ENCODE data around the gene SPEM1.

The SPEM1 gene

GRCh38 chr17:7435676-7436555 lies 15.8 kb downstream of the SPEM1 start:
- peak overlapping the region; percentile 45 for H3K4me3 ChIP-seq (ENCODE audit: control insufficient read depth, low read depth, low read length)
- TF ChIP-seq, protein P1, sequence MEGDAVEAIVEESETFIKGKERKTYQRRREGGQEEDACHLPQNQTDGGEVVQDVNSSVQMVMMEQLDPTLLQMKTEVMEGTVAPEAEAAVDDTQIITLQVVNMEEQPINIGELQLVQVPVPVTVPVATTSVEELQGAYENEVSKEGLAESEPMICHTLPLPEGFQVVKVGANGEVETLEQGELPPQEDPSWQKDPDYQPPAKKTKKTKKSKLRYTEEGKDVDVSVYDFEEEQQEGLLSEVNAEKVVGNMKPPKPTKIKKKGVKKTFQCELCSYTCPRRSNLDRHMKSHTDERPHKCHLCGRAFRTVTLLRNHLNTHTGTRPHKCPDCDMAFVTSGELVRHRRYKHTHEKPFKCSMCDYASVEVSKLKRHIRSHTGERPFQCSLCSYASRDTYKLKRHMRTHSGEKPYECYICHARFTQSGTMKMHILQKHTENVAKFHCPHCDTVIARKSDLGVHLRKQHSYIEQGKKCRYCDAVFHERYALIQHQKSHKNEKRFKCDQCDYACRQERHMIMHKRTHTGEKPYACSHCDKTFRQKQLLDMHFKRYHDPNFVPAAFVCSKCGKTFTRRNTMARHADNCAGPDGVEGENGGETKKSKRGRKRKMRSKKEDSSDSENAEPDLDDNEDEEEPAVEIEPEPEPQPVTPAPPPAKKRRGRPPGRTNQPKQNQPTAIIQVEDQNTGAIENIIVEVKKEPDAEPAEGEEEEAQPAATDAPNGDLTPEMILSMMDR (IDR thresholded peaks at IDR 0.05; ENCODE audit: control insufficient read depth, insufficient read depth, low read depth, low read length, missing control alignments): no peak
- no peak for DNase-seq (ENCODE audit: low read depth)

DNA sequence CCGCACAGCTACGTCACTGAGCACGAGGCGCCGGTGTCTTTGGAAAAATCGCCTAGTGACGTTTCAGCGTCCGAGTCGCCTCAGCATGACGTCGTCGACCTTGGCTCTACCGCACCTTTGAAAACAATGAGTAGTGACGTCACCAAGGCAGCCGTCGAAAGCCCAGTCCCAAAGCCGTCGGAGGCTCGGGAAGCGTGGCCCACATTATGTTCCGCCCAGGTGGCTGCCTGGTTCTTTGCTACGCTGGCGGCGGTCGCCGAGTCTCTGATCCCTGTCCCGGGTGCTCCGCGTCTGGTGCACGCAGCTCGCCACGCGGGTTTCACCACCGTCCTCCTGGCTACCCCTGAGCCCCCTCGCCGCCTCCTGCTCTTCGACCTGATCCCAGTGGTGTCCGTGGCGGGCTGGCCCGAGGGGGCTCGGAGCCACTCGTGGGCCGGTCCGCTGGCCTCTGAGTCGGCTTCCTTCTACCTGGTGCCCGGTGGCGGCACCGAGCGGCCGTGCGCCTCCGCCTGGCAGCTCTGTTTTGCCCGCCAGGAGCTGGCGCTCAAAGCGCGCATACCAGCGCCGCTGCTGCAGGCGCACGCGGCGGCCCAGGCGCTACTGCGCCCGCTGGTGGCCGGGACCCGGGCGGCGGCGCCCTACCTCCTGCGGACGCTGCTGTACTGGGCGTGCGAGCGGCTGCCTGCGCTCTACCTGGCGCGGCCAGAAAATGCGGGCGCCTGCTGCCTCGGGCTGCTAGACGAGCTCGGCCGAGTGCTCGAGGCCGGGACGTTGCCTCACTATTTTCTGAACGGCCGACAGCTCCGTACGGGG lies 16.6 kb downstream of the SPEM1 start:
- peak overlapping the region; percentile 32 for H3K4me3 ChIP-seq (ENCODE audit: control insufficient read depth, low read depth, low read length)
- DNase-seq (ENCODE audit: low read depth): peak; percentile 18
- TF ChIP-seq, protein P1 (IDR thresholded peaks at IDR 0.05; ENCODE audit: control insufficient read depth, insufficient read depth, low read depth, low read length, missing control alignments): peak; percentile 54

- TF ChIP-seq, protein P1 (IDR thresholded peaks at IDR 0.05; ENCODE audit: control insufficient read depth, insufficient read depth, low read depth, low read length, missing control alignments): no peak
- peak overlapping the region; percentile 17 for H3K4me3 ChIP-seq (ENCODE audit: control insufficient read depth, low read depth, low read length)
- no peak for DNase-seq (ENCODE audit: low read depth)
Measured at GRCh38 chr17:7437369-7437863, 17.3 kb downstream of the SPEM1 start.

- DNase-seq (ENCODE audit: low read depth): no peak
- peak overlapping the region; percentile 16; the same call in 1 of the 2 replicates for H3K4me3 ChIP-seq (ENCODE audit: control insufficient read depth, low read depth, low read length)
- TF ChIP-seq, protein P1 (IDR thresholded peaks at IDR 0.05; ENCODE audit: control insufficient read depth, insufficient read depth, low read depth, low read length, missing control alignments): no peak
Measured at GRCh38 chr17:7437950-7438614, 18.0 kb downstream of the SPEM1 start.

DNA sequence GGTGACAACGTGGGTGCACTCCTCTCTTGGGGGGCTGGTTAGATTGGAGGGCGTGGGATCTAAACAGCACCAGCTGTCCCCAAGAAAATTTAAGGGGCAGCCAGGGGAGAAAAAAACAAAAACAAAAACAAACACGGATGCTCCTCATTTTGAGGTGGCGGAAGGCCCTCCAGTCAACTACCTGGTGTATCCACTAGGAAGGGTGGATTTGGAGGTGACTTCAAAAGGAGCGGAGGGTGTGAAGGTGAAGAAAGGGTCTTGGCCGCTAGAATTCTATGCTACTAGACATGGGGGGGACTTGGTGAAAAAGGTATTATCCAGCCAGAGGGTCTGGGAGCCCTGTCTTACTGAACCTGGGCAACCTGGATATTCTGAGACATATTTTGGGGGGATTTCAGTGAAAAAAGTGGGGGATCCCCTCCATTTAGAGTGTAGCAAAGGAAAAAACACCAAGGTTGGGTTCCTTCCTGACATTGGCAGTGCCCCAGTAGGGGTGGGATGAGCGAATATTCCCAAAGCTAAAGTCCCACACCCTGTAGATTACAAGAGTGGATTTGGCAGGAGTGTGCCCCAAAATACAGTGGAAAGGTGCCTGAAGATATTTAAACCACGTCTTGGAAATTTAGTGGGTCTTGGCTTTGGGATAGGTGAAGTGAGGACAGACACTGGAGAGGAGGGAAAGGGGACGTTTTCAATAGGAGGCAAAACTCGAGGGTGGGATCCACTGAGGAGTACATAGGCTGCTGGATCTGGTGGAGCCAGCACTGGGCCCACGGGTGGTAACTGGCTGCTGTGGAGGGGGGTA lies 18.7 kb downstream of the SPEM1 start:
- H3K4me3 ChIP-seq (ENCODE audit: control insufficient read depth, low read depth, low read length): no peak overlapping the region
- TF ChIP-seq, protein P1 (IDR thresholded peaks at IDR 0.05; ENCODE audit: control insufficient read depth, insufficient read depth, low read depth, low read length, missing control alignments): no peak
- DNase-seq (ENCODE audit: low read depth): no peak

Measured in AG09309 (cell line).